Measurements from ENCODE around the gene NUP50. TPM values are rescaled to one million over a fixed set of nuclear protein-coding genes. Genes with fewer than 3 reads are reported as not detected.

Gene NUP50
- total and polyA plus RNA-seq, 2 of the 13 experiments (the other 11 are each of a cell fraction or from before 2014, with no cell fraction given) = 14.2 to 52.4 TPM

DNA sequence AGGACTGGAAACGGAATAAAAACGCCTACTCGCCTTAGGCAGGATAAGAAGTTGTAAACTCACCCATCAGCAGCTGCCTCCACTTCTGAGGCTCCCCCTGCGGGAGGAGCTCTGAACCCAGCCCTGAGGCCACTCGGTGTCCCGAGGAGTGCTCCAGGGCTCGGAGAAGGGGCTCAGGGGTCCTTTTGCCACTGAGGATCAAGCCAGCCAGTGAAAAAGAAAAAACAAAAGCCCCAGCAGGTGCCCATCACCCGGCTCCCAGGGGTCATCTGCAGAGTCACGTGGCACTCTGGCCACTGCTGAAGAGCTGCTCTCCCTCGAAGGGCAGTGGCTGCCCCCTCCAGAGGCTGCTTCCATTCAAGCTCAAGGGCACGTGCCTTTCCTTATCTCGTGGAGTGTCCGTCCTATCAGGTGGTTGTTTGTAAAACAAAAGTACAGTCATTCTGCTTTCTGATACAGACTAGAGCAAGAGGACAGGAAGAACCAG lies 29.0 kb downstream of the NUP50 start (continued):
- TF ChIP-seq, protein P1, sequence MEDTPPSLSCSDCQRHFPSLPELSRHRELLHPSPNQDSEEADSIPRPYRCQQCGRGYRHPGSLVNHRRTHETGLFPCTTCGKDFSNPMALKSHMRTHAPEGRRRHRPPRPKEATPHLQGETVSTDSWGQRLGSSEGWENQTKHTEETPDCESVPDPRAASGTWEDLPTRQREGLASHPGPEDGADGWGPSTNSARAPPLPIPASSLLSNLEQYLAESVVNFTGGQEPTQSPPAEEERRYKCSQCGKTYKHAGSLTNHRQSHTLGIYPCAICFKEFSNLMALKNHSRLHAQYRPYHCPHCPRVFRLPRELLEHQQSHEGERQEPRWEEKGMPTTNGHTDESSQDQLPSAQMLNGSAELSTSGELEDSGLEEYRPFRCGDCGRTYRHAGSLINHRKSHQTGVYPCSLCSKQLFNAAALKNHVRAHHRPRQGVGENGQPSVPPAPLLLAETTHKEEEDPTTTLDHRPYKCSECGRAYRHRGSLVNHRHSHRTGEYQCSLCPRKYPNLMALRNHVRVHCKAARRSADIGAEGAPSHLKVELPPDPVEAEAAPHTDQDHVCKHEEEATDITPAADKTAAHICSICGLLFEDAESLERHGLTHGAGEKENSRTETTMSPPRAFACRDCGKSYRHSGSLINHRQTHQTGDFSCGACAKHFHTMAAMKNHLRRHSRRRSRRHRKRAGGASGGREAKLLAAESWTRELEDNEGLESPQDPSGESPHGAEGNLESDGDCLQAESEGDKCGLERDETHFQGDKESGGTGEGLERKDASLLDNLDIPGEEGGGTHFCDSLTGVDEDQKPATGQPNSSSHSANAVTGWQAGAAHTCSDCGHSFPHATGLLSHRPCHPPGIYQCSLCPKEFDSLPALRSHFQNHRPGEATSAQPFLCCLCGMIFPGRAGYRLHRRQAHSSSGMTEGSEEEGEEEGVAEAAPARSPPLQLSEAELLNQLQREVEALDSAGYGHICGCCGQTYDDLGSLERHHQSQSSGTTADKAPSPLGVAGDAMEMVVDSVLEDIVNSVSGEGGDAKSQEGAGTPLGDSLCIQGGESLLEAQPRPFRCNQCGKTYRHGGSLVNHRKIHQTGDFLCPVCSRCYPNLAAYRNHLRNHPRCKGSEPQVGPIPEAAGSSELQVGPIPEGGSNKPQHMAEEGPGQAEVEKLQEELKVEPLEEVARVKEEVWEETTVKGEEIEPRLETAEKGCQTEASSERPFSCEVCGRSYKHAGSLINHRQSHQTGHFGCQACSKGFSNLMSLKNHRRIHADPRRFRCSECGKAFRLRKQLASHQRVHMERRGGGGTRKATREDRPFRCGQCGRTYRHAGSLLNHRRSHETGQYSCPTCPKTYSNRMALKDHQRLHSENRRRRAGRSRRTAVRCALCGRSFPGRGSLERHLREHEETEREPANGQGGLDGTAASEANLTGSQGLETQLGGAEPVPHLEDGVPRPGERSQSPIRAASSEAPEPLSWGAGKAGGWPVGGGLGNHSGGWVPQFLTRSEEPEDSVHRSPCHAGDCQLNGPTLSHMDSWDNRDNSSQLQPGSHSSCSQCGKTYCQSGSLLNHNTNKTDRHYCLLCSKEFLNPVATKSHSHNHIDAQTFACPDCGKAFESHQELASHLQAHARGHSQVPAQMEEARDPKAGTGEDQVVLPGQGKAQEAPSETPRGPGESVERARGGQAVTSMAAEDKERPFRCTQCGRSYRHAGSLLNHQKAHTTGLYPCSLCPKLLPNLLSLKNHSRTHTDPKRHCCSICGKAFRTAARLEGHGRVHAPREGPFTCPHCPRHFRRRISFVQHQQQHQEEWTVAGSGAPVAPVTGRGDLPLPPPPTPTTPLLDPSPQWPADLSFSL (CRISPR knock-in tag; IDR thresholded peaks at IDR 0.05) = no peak
- TF ChIP-seq BCL6 (CRISPR knock-in tag; IDR thresholded peaks at IDR 0.05) = peak; percentile 83
- no peak for TF ChIP-seq RBAK (CRISPR knock-in tag; IDR thresholded peaks at IDR 0.05)
- no peak for TF ChIP-seq ZNF747 (CRISPR knock-in tag; IDR thresholded peaks at IDR 0.05; ENCODE audit: borderline replicate concordance)
- TF ChIP-seq ZNF234 (CRISPR knock-in tag; conservative IDR thresholded peaks at IDR 0.05) = no peak
- peak; percentile 34; the same call in 1 of the 2 replicates for TF ChIP-seq GATAD2A (CRISPR knock-in tag; IDR thresholded peaks at IDR 0.05)
- no peak for TF ChIP-seq ZNF709 (CRISPR knock-in tag; IDR thresholded peaks at IDR 0.05)
- TF ChIP-seq, protein P2, sequence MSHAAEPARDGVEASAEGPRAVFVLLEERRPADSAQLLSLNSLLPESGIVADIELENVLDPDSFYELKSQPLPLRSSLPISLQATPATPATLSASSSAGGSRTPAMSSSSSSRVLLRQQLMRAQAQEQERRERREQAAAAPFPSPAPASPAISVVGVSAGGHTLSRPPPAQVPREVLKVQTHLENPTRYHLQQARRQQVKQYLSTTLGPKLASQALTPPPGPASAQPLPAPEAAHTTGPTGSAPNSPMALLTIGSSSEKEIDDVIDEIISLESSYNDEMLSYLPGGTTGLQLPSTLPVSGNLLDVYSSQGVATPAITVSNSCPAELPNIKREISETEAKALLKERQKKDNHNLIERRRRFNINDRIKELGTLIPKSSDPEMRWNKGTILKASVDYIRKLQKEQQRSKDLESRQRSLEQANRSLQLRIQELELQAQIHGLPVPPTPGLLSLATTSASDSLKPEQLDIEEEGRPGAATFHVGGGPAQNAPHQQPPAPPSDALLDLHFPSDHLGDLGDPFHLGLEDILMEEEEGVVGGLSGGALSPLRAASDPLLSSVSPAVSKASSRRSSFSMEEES (CRISPR knock-in tag; IDR thresholded peaks at IDR 0.05) = peak; percentile 79
- no peak; the same call in 1 of the 2 replicates for TF ChIP-seq NR2C2 (CRISPR knock-in tag; IDR thresholded peaks at IDR 0.05; ENCODE audit: borderline replicate concordance)
- peak; percentile 68; the same call in 1 of the 2 replicates for TF ChIP-seq SOX5 (CRISPR knock-in tag; IDR thresholded peaks at IDR 0.05; ENCODE audit: borderline replicate concordance)
- no peak for TF ChIP-seq NFKBIZ (CRISPR knock-in tag; IDR thresholded peaks at IDR 0.05)
- TF ChIP-seq ZNF512 (CRISPR knock-in tag; IDR thresholded peaks at IDR 0.05) = no peak
- TF ChIP-seq, protein P3, sequence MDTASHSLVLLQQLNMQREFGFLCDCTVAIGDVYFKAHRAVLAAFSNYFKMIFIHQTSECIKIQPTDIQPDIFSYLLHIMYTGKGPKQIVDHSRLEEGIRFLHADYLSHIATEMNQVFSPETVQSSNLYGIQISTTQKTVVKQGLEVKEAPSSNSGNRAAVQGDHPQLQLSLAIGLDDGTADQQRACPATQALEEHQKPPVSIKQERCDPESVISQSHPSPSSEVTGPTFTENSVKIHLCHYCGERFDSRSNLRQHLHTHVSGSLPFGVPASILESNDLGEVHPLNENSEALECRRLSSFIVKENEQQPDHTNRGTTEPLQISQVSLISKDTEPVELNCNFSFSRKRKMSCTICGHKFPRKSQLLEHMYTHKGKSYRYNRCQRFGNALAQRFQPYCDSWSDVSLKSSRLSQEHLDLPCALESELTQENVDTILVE (CRISPR knock-in tag; IDR thresholded peaks at IDR 0.05) = no peak
- TF ChIP-seq, protein P4, sequence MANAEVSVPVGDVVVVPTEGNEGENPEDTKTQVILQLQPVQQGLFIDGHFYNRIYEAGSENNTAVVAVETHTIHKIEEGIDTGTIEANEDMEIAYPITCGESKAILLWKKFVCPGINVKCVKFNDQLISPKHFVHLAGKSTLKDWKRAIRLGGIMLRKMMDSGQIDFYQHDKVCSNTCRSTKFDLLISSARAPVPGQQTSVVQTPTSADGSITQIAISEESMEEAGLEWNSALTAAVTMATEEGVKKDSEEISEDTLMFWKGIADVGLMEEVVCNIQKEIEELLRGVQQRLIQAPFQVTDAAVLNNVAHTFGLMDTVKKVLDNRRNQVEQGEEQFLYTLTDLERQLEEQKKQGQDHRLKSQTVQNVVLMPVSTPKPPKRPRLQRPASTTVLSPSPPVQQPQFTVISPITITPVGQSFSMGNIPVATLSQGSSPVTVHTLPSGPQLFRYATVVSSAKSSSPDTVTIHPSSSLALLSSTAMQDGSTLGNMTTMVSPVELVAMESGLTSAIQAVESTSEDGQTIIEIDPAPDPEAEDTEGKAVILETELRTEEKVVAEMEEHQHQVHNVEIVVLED (CRISPR knock-in tag; IDR thresholded peaks at IDR 0.05; ENCODE audit: borderline replicate concordance) = no peak
- TF ChIP-seq GTF2F1 (IDR thresholded peaks at IDR 0.05; ENCODE audit: low read length) = no peak
- TF ChIP-seq ZFP36L1 (CRISPR knock-in tag; IDR thresholded peaks at IDR 0.05) = no peak
- TF ChIP-seq ZKSCAN8 (CRISPR knock-in tag; IDR thresholded peaks at IDR 0.05; ENCODE audit: borderline replicate concordance) = no peak
- TF ChIP-seq SOX6 (IDR thresholded peaks at IDR 0.05) = no peak
- TF ChIP-seq SOX6 (CRISPR knock-in tag; IDR thresholded peaks at IDR 0.05) = peak; percentile 62
